ENCODE data around the gene SHMT2. TPM values are rescaled to one million over a fixed set of nuclear protein-coding genes. Genes with fewer than 3 reads are reported as not detected.

SHMT2 gene
- total and polyA plus RNA-seq, 7 experiments from 2014 or later, result 21.7 to 175 (median 36.1) TPM

DNA sequence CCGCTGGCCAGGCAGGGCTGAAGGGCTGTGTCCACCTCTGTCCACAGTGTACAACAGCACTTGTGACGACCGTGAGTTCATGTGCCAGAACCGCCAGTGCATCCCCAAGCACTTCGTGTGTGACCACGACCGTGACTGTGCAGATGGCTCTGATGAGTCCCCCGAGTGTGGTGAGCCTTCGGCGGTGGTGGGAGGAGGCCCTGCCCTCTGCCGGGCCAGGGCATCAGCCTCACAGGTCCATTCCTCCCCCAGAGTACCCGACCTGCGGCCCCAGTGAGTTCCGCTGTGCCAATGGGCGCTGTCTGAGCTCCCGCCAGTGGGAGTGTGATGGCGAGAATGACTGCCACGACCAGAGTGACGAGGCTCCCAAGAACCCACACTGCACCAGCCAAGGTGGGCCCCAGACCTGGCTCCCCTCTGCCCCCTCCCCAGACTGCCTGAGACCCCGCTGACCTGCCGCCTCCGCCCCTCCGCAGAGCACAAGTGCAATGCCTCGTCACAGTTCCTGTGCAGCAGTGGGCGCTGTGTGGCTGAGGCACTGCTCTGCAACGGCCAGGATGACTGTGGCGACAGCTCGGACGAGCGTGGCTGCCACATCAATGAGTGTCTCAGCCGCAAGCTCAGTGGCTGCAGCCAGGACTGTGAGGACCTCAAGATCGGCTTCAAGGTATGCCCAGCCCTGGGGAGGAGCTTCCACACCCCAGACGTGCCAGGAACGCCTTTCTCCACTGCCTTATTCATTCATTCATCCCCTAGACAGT, 33.7 kb upstream of the SHMT2 start:
- POLR2A ChIA-PET, result no interaction called here
- Histone ChIP-seq H3K4me1 (ENCODE audit: control insufficient read depth in 2 of 2, insufficient read depth in 2 of 2, low read length in 2 of 2) (no peaks in the 10 kb centered on the region), H3K9me3 (ENCODE audit: control insufficient read depth in 2 of 3, low read length in 3 of 3) (no peaks in the 10 kb centered on the region), H3K36me3 (ENCODE audit: control insufficient read depth in 2 of 3, insufficient read depth in 3 of 3, low read length in 3 of 3) (peaks cover 0 to 14% (median 0%) of the 10 kb centered on the region in 3 experiments), H3K27ac (ENCODE audit: low read depth, low read length) (no peak overlapping the region), H3K4me3 (ENCODE audit: low read length) (no peak overlapping the region), H3K27me3 (ENCODE audit: control insufficient read depth in 2 of 2, insufficient read depth in 2 of 2, low read length in 2 of 2) (no peaks in the 10 kb centered on the region)
- DNase-seq, result no peak
- peaks cover 0 to 14% (median 4%) of the 10 kb centered on the region in 5 donors for H3K36me3 Mint-ChIP-seq
- ATAC-seq, result no peak
- no peak overlapping the region for H3K4me3 Mint-ChIP-seq
- CTCF ChIA-PET, result no interaction called here
- H3K4me1 Mint-ChIP-seq, result no peaks in the 10 kb centered on the region
- peaks cover 0 to 1% (median 0%) of the 10 kb centered on the region in 11 donors for H3K9me3 Mint-ChIP-seq
- intact Hi-C loops (cut with micrococcal nuclease), result no loop called here
- no peak overlapping the region for H3K27ac Mint-ChIP-seq
- peaks cover 0 to 3% (median 0%) of the 10 kb centered on the region in 5 donors for H3K27me3 Mint-ChIP-seq

DNA sequence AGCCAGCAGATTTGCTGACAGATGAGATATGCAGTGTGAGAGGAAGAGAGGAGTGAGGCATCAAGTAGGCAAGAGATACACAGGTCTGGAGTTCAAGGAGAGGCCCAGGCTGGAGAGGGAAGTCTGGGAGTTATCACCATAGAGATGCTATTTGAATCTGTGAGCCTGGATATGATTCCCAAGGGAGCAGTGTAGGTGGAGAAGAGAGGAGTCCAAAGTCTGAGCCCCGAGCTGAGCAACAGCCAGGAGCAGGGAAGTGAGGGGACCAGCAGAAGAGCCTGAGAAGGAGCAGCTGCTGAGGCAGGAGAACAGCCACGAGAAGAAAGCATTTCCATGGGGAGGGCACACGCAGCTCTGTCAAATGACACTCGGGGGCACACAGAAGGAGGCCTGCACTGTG, 33.1 kb upstream of the SHMT2 start:
- Mint-ChIP-seq H3K27me3 (peaks cover 0 to 3% (median 0%) of the 10 kb centered on the region in 5 donors), H3K9me3 (peaks cover 0 to 1% (median 0%) of the 10 kb centered on the region in 11 donors), H3K4me3 (no peak overlapping the region), H3K36me3 (peaks cover 0 to 14% (median 4%) of the 10 kb centered on the region in 5 donors), H3K4me1 (no peaks in the 10 kb centered on the region), H3K27ac (peak overlapping the region in 1 of 9 donors; percentile 71)
- intact Hi-C loops (cut with micrococcal nuclease), result no loop called here
- CTCF ChIA-PET, result no interaction called here
- H3K4me1 ChIP-seq (ENCODE audit: control insufficient read depth in 2 of 2, insufficient read depth in 2 of 2, low read length in 2 of 2), result no peaks in the 10 kb centered on the region
- H3K9me3 ChIP-seq (ENCODE audit: control insufficient read depth in 2 of 3, low read length in 3 of 3), result no peaks in the 10 kb centered on the region
- DNase-seq, result no peak
- H3K4me3 ChIP-seq (ENCODE audit: low read length), result no peak overlapping the region
- H3K27ac ChIP-seq (ENCODE audit: low read depth, low read length), result no peak overlapping the region
- no peak for ATAC-seq
- POLR2A ChIA-PET, result no interaction called here
- H3K36me3 ChIP-seq (ENCODE audit: control insufficient read depth in 2 of 3, insufficient read depth in 3 of 3, low read length in 3 of 3), result peaks cover 0 to 14% (median 0%) of the 10 kb centered on the region in 3 experiments
- no peaks in the 10 kb centered on the region for H3K27me3 ChIP-seq (ENCODE audit: control insufficient read depth in 2 of 2, insufficient read depth in 2 of 2, low read length in 2 of 2)

DNA sequence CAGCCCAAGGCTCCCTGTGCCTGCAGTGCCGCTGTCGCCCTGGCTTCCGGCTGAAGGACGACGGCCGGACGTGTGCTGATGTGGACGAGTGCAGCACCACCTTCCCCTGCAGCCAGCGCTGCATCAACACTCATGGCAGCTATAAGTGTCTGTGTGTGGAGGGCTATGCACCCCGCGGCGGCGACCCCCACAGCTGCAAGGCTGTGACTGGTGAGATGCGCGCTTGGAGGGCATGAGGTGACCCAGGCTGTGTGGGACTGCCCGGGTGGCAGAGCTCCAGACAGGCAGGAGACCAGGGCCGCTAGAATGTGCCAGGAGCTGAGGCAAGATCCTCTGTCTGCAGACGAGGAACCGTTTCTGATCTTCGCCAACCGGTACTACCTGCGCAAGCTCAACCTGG, 32.6 kb upstream of the SHMT2 start:
- H3K4me1 ChIP-seq (ENCODE audit: control insufficient read depth in 2 of 2, insufficient read depth in 2 of 2, low read length in 2 of 2), result no peaks in the 10 kb centered on the region
- Mint-ChIP-seq H3K36me3 (peaks cover 0 to 9% (median under 1%) of the 10 kb centered on the region in 5 donors), H3K27me3 (peaks cover 0 to 3% (median 0%) of the 10 kb centered on the region in 5 donors), H3K4me3 (no peak overlapping the region), H3K4me1 (no peaks in the 10 kb centered on the region), H3K9me3 (no peaks in the 10 kb centered on the region), H3K27ac (no peak overlapping the region)
- H3K27me3 ChIP-seq (ENCODE audit: control insufficient read depth in 2 of 2, insufficient read depth in 2 of 2, low read length in 2 of 2), result no peaks in the 10 kb centered on the region
- ATAC-seq (no peak), DNase-seq (no peak)
- intact Hi-C loops (cut with micrococcal nuclease), result no loop called here
- ChIA-PET POLR2A (no interaction called here), CTCF (no interaction called here)
- no peak overlapping the region for H3K27ac ChIP-seq (ENCODE audit: low read depth, low read length)
- H3K4me3 ChIP-seq (ENCODE audit: low read length), result no peak overlapping the region
- H3K36me3 ChIP-seq (ENCODE audit: control insufficient read depth in 2 of 3, insufficient read depth in 3 of 3, low read length in 3 of 3), result peaks cover 0 to 14% (median 0%) of the 10 kb centered on the region in 3 experiments
- H3K9me3 ChIP-seq (ENCODE audit: control insufficient read depth in 2 of 3, low read length in 3 of 3), result no peaks in the 10 kb centered on the region

DNA sequence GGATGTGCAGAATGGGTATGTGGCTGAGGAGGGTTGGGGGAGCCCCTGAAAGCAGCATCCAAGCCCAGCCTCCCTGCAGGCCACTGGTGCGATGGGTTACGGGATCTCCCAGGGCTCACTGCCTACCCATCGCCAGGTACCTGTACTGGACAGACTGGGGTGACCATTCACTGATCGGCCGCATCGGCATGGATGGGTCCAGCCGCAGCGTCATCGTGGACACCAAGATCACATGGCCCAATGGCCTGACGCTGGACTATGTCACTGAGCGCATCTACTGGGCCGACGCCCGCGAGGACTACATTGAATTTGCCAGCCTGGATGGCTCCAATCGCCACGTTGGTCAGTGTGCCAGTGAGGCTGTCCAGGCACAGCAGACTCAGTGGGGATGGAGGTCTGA, 31.2 kb upstream of the SHMT2 start:
- no peaks in the 10 kb centered on the region for H3K9me3 ChIP-seq (ENCODE audit: control insufficient read depth in 2 of 3, low read length in 3 of 3)
- no peaks in the 10 kb centered on the region for H3K9me3 Mint-ChIP-seq
- H3K4me3 Mint-ChIP-seq, result no peak overlapping the region
- H3K4me1 Mint-ChIP-seq, result no peaks in the 10 kb centered on the region
- no peak overlapping the region for H3K4me3 ChIP-seq (ENCODE audit: low read length)
- POLR2A ChIA-PET, result interaction anchor here (0.5 kb wide), 1 partner anchor 569 kb away, joined by 3 read pairs; no protein-coding TSS in a partner anchor
- H3K36me3 ChIP-seq (ENCODE audit: control insufficient read depth in 2 of 3, insufficient read depth in 3 of 3, low read length in 3 of 3), result peaks cover 0 to 10% (median 0%) of the 10 kb centered on the region in 3 experiments
- H3K27me3 ChIP-seq (ENCODE audit: control insufficient read depth in 2 of 2, insufficient read depth in 2 of 2, low read length in 2 of 2), result no peaks in the 10 kb centered on the region
- ATAC-seq, result no peak
- no peak for DNase-seq
- peaks cover 0 to 3% (median 0%) of the 10 kb centered on the region in 5 donors for H3K27me3 Mint-ChIP-seq
- intact Hi-C loops (cut with micrococcal nuclease), result no loop called here
- no peaks in the 10 kb centered on the region for H3K4me1 ChIP-seq (ENCODE audit: control insufficient read depth in 2 of 2, insufficient read depth in 2 of 2, low read length in 2 of 2)
- no peak overlapping the region for H3K27ac ChIP-seq (ENCODE audit: low read depth, low read length)
- no peak overlapping the region for H3K27ac Mint-ChIP-seq
- H3K36me3 Mint-ChIP-seq, result peaks cover 0 to 11% (median 0%) of the 10 kb centered on the region in 5 donors
- CTCF ChIA-PET, result no interaction called here

DNA sequence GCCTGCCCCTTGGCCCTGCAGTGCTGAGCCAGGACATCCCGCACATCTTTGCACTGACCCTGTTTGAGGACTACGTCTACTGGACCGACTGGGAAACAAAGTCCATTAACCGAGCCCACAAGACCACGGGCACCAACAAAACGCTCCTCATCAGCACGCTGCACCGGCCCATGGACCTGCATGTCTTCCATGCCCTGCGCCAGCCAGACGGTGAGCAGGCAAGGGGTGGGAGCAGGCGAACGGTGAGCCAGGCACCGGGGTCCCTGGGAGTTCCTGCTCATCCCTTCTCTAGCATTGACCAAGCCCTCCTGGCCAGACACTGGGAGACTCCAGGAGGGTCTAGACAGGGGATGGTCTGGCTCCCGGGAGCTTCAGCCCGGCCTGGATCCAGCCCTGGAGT, 30.3 kb upstream of the SHMT2 start:
- intact Hi-C loops (cut with micrococcal nuclease), result no loop called here
- Histone ChIP-seq H3K27ac (ENCODE audit: low read depth, low read length) (no peak overlapping the region), H3K36me3 (ENCODE audit: control insufficient read depth in 2 of 3, insufficient read depth in 3 of 3, low read length in 3 of 3) (peaks cover 0 to 10% (median 0%) of the 10 kb centered on the region in 3 experiments), H3K4me3 (ENCODE audit: low read length) (no peak overlapping the region), H3K9me3 (ENCODE audit: control insufficient read depth in 2 of 3, low read length in 3 of 3) (no peaks in the 10 kb centered on the region), H3K27me3 (ENCODE audit: control insufficient read depth in 2 of 2, insufficient read depth in 2 of 2, low read length in 2 of 2) (no peaks in the 10 kb centered on the region), H3K4me1 (ENCODE audit: control insufficient read depth in 2 of 2, insufficient read depth in 2 of 2, low read length in 2 of 2) (no peaks in the 10 kb centered on the region)
- no peak overlapping the region for H3K27ac Mint-ChIP-seq
- no peak overlapping the region for H3K4me3 Mint-ChIP-seq
- H3K4me1 Mint-ChIP-seq, result no peaks in the 10 kb centered on the region
- no peaks in the 10 kb centered on the region for H3K9me3 Mint-ChIP-seq
- ChIA-PET CTCF (no interaction called here), POLR2A (no interaction called here)
- H3K27me3 Mint-ChIP-seq, result peaks cover 0 to 3% (median 0%) of the 10 kb centered on the region in 5 donors
- DNase-seq (no peak), ATAC-seq (no peak)
- peaks cover 0 to 13% (median 0%) of the 10 kb centered on the region in 5 donors for H3K36me3 Mint-ChIP-seq

DNA sequence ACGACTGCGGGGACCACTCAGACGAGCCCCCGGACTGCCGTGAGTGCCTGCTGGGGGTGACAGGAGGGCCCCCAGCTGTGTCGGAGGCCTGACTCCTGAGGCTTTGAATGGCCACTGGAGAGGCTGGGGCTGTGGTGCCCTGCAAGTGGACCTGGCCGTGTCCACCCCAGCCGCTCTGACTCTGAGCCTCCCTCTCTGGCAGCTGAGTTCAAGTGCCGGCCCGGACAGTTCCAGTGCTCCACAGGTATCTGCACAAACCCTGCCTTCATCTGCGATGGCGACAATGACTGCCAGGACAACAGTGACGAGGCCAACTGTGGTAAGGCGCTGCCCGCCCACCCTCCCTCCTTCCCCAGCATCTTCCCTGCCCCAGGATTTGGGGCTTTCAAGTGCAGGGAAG, 29.0 kb upstream of the SHMT2 start:
- no peaks in the 10 kb centered on the region for H3K27me3 ChIP-seq (ENCODE audit: control insufficient read depth in 2 of 2, insufficient read depth in 2 of 2, low read length in 2 of 2)
- Mint-ChIP-seq H3K4me1 (no peaks in the 10 kb centered on the region), H3K36me3 (peaks cover 0 to 18% (median 0%) of the 10 kb centered on the region in 5 donors), H3K4me3 (no peak overlapping the region), H3K9me3 (no peaks in the 10 kb centered on the region), H3K27ac (no peak overlapping the region), H3K27me3 (peaks cover 0 to 3% (median 0%) of the 10 kb centered on the region in 5 donors)
- H3K4me3 ChIP-seq (ENCODE audit: low read length), result no peak overlapping the region
- ChIA-PET CTCF (no interaction called here), POLR2A (no interaction called here)
- intact Hi-C loops (cut with micrococcal nuclease), result no loop called here
- H3K4me1 ChIP-seq (ENCODE audit: control insufficient read depth in 2 of 2, insufficient read depth in 2 of 2, low read length in 2 of 2), result no peaks in the 10 kb centered on the region
- DNase-seq (no peak), ATAC-seq (no peak)
- H3K36me3 ChIP-seq (ENCODE audit: control insufficient read depth in 2 of 3, insufficient read depth in 3 of 3, low read length in 3 of 3), result peaks cover 0 to 7% (median 0%) of the 10 kb centered on the region in 3 experiments
- no peaks in the 10 kb centered on the region for H3K9me3 ChIP-seq (ENCODE audit: control insufficient read depth in 2 of 3, low read length in 3 of 3)
- H3K27ac ChIP-seq (ENCODE audit: low read depth, low read length), result no peak overlapping the region

DNA sequence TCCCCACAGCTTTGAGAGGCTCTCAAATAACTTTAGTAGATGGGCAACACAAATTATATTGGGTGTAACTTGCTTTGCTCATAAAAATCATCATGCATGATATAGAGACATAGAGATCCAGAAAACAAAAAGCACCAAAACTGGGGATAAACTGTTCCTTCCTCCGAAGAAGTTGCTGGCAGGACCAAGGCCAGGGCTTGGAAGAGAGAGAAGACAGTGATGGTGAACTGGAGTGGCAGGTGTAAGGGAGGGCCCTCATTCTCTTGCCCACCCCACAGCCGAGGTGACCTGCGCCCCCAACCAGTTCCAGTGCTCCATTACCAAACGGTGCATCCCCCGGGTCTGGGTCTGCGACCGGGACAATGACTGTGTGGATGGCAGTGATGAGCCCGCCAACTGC, 28.3 kb upstream of the SHMT2 start:
- Mint-ChIP-seq H3K27me3 (peaks cover 0 to 3% (median 0%) of the 10 kb centered on the region in 5 donors), H3K4me3 (no peak overlapping the region), H3K27ac (no peak overlapping the region), H3K36me3 (peaks cover 0 to 17% (median 0%) of the 10 kb centered on the region in 5 donors), H3K9me3 (no peaks in the 10 kb centered on the region), H3K4me1 (no peaks in the 10 kb centered on the region)
- Histone ChIP-seq H3K27ac (ENCODE audit: low read depth, low read length) (no peak overlapping the region), H3K4me3 (ENCODE audit: low read length) (no peak overlapping the region), H3K9me3 (ENCODE audit: control insufficient read depth in 2 of 3, low read length in 3 of 3) (no peaks in the 10 kb centered on the region), H3K36me3 (ENCODE audit: control insufficient read depth in 2 of 3, insufficient read depth in 3 of 3, low read length in 3 of 3) (peaks cover 0 to 7% (median 0%) of the 10 kb centered on the region in 3 experiments), H3K27me3 (ENCODE audit: control insufficient read depth in 2 of 2, insufficient read depth in 2 of 2, low read length in 2 of 2) (no peaks in the 10 kb centered on the region), H3K4me1 (ENCODE audit: control insufficient read depth in 2 of 2, insufficient read depth in 2 of 2, low read length in 2 of 2) (no peaks in the 10 kb centered on the region)
- ChIA-PET POLR2A (no interaction called here), CTCF (no interaction called here)
- intact Hi-C loops (cut with micrococcal nuclease), result no loop called here
- ATAC-seq (no peak), DNase-seq (no peak)

All from naive thymus-derived CD4-positive, alpha-beta T cell (primary cell).